ENCODE measurements around the gene CBX3.
A peak's percentile ranks its signal among the peaks of the same experiment; 100 is the strongest.
"Not testable (repeated sequence)": the region's sequence is repeated elsewhere in the genome, so short reads cannot be mapped to it uniquely, and the experiment has no call there.

CBX3 gene

GRCh38 chr7:26171601-26172000 is 29.9 kb upstream of the CBX3 start:
- DNase-seq: no peak

GRCh38 chr7:26172048-26172447 is 29.5 kb upstream of the CBX3 start:
- no peak for DNase-seq

GRCh38 chr7:26175903-26176302 is 25.6 kb upstream of the CBX3 start:
- DNase-seq: not testable (repeated sequence)

- not testable (repeated sequence) for DNase-seq
Measured at GRCh38 chr7:26176696-26177095, 24.8 kb upstream of the CBX3 start.

GRCh38 chr7:26177269-26177668 is 24.3 kb upstream of the CBX3 start:
- DNase-seq: not testable (repeated sequence)

GRCh38 chr7:26178272-26178960 is 23.1 kb upstream of the CBX3 start:
- DNase-seq: no peak

GRCh38 chr7:26179422-26179821 is 22.1 kb upstream of the CBX3 start:
- no peak for DNase-seq

- no peak for DNase-seq
Measured at GRCh38 chr7:26179826-26180497, 21.6 kb upstream of the CBX3 start.

GRCh38 chr7:26180792-26181198 is 20.8 kb upstream of the CBX3 start:
- DNase-seq: no peak

GRCh38 chr7:26181474-26182227 is 19.9 kb upstream of the CBX3 start:
- DNase-seq: no peak

GRCh38 chr7:26182283-26182682 is 19.3 kb upstream of the CBX3 start:
- DNase-seq: no peak

- no peak for DNase-seq
Measured at GRCh38 chr7:26182706-26183105, 18.8 kb upstream of the CBX3 start.

- no peak for DNase-seq
Measured at GRCh38 chr7:26183545-26184280, 17.8 kb upstream of the CBX3 start.

- not testable (repeated sequence) for DNase-seq
Measured at GRCh38 chr7:26184281-26185101, 17.1 kb upstream of the CBX3 start.

- DNase-seq: no peak
Measured at GRCh38 chr7:26185131-26185843, 16.3 kb upstream of the CBX3 start.

GRCh38 chr7:26185844-26186180 is 15.7 kb upstream of the CBX3 start:
- no peak for DNase-seq

- no peak for DNase-seq
Measured at GRCh38 chr7:26186364-26187311, 14.9 kb upstream of the CBX3 start.

- peak; percentile 39 for DNase-seq
Measured at GRCh38 chr7:26187380-26188205, 14.0 kb upstream of the CBX3 start.

GRCh38 chr7:26188206-26188956 is 13.2 kb upstream of the CBX3 start:
- no peak for DNase-seq

Measured in EL (cell line).